Kidney glomerular epithelial cell (primary cell): ENCODE data around the gene CENPF.
"Not testable (repeated sequence)": the region's sequence is repeated elsewhere in the genome, so short reads cannot be mapped to it uniquely, and the experiment has no call there.

Experiments used
- DNase-seq: peaks from one replicate; lab custom pipeline; 2025; lab: John Stamatoyannopoulos, UW

The CENPF gene

GRCh38 chr1:214584805-214585766, 17.9 kb upstream of the CENPF start:
- DNase-seq: peak; percentile 85

DNA sequence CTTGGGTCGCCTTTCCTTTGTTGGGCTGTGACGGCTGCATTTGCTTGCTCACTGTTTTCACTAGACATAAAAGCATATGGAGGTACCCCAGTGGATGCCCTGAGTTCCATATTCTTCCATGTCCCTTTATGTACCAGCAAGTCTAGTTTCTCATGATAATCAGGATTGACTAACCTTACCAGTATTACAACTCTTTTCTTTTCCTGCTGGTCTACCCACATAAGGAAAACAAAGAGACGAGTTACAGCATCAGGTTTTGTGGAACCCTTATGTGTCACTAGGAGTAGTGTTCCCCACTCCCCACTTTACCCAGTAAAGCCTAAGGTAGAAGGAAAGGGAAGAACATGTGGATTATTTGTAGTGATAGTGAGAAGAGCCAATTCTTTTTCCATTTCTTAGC, 16.4 kb upstream of the CENPF start:
- DNase-seq: no peak

DNA sequence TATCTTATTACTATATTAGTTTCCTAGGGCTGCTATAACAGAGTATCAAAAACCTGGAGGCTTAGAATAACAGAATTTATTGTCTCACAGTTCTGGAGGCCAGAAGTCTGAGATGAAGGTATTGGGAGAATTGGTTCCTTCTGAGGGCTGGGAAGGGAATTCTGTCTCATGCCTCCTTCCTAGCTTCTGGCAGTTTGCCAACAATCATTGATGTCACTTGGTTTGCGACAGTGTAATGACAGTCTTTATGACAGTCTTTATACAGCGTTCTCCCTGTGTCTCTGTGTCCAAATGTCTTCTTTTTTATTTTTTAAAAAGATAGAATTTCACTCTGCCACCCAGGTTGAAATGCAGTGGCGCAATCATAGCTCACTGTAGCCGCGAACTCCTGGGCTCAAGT, 15.8 kb upstream of the CENPF start:
- no peak for DNase-seq

DNA sequence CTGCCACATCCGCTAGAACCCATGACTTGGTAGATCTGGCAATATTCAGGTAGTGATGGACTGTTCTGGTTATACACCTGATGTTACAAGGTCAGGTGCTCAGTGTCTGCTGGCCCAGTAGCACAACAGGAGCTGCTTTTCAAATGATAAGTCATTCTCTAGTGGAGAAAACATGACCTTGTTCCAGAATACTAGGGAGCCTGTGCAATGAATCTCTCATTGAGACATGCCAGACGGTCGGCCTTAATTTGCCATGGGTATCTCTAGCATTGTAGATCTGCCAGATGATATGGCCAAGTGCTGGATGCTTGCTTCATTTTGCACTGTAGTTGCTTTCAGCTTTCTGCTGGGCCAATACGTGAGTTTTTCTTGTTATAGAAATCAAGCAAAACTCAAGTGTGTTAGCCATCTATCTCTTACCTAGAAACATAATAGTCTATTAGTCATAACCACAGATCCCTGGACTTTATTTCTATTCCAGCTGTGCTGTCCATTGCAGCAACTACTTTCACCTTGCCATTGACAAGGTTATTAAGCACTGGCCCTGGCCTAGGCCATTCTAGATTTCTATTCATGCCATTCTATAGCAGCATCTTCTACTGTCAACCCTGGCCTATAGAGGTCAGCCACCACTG, 13.9 kb upstream of the CENPF start:
- no peak for DNase-seq

GRCh38 chr1:214590696-214591095, 12.3 kb upstream of the CENPF start:
- no peak for DNase-seq

GRCh38 chr1:214591918-214592317, 11.1 kb upstream of the CENPF start:
- not testable (repeated sequence) for DNase-seq

DNA sequence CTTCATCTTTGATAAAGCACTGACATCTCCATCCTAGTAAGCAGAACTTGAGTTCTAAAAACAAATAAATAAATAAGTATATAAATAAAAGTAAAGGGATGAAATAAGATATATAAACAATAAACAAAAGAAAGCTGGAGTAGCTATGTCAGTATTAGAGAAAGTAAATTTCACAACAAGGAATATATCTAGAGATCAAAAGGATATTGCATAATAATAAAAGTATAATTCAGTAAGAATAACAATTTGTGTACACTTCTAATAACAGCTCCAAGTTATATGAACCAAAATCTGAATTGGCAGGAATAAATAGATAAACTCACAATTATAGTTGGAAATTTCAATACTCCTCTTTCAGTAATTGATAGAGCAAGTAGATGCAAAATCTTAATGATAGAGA, 9.8 kb upstream of the CENPF start:
- no peak for DNase-seq

DNA sequence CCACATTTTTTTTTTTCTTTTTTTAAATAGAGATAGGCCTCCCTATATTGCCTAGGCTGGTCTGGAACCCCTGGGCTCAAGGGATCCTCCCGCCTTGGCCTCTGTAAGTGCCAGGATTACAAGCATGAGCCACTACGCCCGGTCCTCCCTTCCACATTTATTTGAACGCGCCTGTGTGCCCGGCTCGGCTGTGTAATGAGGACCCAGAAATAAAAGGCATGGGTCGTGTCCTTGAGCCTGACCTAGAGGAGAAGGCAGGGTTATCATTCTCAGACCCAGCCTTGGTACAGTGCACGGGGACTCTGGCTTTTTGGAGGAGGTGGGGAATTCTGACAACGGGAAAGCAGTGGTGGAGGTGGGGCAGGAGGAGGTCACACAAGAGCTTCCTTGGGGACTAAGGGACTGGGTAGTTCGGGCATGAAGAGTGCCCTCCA, 841 bp downstream of the CENPF start:
- peak; percentile 4 for DNase-seq

DNA sequence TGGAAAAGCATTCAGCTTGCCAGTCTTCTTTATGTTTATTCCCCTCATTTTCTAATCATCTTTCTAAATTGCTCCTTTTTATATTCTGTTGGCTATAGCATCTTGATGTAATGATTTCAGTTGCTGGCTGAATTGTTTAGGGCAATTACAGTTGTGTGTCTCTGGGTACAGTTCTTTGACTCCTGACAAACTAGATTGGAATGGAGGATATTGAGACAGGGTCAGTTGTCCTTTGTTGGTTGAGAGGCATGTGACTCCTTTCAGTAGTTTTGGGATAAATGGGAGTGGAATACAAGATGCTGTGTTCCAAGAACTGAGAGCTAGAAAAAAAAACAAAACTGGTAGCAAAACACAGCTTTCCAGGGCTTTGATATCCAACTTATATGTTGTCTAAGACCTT, 1.5 kb downstream of the CENPF start:
- no peak for DNase-seq

DNA sequence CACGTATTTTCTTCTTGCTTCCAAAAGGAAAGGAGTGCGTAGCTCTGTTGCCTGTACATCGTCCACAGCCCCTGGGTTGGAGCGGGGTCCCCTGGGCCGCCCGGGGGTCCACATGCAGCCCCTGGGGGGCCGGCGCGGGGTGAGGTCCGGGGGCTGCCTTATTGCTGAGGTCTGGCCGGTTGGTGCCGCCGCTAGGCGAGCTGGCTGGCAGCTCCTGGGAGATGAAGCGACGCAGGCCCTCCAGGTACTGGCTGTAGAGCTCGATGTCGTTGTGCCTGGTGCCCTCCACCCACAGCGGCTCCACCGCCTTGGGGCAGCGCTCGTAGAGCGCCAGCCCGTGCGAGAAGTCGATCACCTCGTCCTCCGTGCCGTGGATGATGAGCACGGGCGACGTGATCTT, 2.5 kb downstream of the CENPF start:
- DNase-seq: not testable (repeated sequence)

GRCh38 chr1:214605933-214606925, 3.2 kb downstream of the CENPF start:
- DNase-seq: not testable (repeated sequence)

DNA sequence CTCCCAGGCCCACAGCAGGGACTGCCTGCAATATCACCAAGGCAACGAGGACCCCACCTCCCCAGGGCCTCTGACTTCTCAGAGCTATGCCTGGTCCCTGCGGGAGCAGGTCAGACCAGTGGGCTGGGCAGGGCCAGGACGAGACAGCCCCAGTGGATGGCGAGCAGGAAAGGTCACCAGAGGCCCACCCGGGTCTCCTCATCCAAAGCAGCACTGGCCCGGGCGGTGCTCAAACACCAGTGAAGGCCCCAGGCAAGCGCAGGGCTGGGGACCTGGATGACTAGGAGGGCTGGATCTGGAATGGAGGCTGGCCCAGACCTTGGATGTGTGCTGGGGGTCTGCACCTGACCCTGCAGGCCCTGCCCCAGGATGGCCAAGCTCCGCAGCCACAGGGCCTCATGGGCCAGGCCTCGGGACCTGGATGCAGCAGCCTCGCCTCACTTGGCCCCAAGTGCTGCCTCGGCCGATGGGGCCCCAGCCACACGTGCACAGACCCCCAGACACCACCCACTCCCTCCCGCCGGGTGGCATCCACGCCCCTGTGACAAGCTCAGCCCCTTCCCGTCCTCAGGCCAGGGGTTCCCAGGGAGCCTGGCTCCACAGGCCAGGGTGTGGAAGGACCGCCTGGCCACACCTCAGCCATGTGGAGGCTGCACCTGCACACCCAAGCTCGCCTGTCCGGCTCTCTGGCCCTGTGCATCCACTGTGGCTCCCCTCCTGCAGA, 4.7 kb downstream of the CENPF start:
- not testable (repeated sequence) for DNase-seq

DNA sequence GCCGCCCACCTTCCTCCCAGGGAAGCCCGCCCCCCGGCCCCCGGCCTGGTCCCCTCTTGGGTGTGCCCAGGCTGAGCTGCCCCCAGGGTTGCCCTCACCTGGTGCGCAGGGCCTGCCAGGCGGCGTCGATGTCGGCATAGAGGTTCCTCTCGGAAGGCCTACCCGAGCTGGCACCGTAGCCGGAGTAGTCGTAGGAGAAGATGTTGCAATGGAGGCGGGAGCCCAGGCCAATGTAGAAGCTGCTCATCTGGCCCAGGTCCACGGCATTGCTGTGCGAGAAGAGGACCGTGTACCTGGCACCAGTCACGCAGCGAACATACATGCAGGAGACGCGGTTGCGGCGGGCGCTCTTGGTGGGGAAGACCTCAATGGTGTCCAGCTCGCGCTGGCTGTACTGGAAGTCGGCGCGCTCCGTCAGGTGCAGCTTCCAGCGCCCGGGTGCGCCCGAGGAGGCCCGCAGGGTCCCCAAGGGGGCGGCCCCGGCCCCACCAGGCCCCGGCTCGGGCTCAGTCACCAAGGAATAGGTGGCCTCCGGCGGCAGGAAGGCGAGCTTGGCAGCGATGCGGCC, 5.3 kb downstream of the CENPF start:
- not testable (repeated sequence) for DNase-seq

DNA sequence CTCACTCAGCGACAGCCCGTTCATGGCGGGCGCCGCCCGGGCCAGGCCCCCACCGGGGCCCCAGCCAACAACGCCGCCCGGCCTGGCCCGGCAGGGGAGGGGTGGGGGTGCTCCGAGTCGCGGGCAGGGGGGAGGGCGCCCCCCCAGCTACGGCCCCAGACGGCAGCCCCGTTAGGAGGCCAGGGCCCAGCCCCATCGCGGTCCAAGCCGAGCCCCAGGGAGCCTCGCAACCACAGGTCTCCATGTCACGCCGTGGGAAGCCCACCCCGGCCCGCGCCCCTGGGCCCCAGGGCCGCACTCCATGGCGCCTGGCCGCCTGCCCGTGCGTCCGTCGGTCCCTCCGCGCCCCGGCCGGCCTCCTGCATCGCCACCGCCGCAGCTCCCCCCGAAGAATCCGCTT, 5.8 kb downstream of the CENPF start:
- DNase-seq: not testable (repeated sequence)

DNA sequence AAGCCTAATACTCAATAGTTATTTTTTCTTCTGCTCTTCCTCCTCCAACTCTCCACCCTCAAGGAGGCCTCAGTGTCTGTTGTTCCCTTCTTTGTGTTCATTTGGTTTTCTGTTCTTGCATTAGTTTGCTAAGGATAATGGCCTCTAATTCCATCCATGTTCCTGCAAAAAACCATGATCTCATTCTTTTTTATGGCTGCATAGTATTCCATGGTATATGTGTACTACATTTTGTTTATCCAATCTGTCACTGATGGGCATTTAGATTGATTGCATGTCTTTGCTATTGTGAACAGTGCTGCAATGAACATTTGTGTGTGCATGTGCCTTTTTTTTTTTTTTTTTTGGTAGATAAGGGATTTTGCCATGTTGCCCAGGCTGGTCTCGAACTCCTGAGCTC, 6.7 kb downstream of the CENPF start:
- no peak for DNase-seq

DNA sequence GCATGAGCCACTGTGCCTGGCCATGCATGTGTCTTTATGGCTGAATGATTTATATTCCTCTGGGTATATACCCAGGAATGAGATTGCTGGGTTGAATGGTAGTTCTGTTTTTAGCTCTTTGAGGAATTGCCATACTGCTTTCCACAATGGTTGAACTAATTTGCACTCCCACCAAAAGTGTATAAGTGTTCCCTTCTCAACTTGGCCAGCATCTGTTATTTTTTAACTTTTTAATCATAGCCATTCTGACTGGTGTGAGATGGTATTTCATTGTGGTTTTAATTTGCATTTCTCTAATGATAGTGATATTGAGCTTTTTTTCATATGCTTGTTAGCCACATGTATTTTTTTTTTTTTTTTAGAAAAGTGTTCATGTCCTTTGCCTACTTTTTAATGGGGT, 7.1 kb downstream of the CENPF start:
- DNase-seq: not testable (repeated sequence)

- no peak for DNase-seq
Measured at GRCh38 chr1:214615109-214615508, 12.1 kb downstream of the CENPF start.

GRCh38 chr1:214615871-214616270, 12.9 kb downstream of the CENPF start:
- no peak for DNase-seq

DNA sequence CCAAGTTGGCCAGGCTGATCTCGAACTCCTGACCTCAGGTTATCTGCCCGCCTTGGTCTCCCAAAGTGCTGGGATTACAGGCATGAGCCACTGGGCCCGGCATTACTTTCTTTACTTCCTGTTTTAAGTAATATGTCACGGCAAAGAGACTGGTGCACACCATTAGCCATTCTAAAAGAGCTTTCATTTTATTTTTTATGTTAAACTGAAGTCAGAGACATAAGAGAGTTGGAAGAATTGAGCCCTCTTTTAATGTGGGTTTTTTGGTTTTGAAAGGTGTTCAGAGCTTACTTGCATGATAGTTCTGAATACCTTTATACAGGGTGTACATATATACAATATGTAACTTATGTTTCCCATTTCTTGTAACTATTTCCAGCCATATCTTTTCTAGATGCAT, 14.3 kb downstream of the CENPF start:
- DNase-seq: no peak

- DNase-seq: no peak
Measured at GRCh38 chr1:214617843-214618242, 14.8 kb downstream of the CENPF start.

GRCh38 chr1:214621236-214621635, 18.2 kb downstream of the CENPF start:
- no peak for DNase-seq
